ENCODE data around the gene RNASEH2A. TPM values are rescaled to one million over a fixed set of nuclear protein-coding genes. Genes with fewer than 3 reads are reported as not detected.

The RNASEH2A gene
- total and polyA plus RNA-seq, 2 of the 13 experiments (the other 11 are each of a cell fraction or from before 2014, with no cell fraction given), result 25.1 to 35.8 TPM

DNA sequence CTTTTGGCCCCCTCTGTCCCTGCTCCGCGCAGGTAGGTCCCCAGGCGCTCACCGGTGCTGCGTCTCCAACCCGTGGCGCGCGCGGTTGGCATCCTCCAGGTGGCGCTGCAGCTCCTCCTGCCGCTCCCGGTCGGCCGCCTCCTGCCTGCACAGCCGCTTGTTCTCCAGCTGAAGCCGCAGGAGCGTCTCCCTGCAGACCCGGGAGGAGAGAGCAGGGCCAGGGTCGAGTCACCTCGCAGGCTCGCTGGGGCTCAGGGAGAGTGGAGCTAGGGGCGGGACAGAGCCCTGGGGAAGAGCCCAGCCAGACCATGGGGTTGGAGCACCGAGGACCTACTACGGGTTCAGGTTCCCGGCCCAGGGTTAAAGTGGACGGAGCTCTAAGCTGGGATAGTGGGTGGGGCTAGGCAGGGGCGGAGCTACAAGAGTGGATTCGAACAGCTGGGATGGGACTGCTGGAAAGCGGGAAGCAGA is 40.3 kb upstream of the RNASEH2A start (continued):
- TF ChIP-seq, protein P1, sequence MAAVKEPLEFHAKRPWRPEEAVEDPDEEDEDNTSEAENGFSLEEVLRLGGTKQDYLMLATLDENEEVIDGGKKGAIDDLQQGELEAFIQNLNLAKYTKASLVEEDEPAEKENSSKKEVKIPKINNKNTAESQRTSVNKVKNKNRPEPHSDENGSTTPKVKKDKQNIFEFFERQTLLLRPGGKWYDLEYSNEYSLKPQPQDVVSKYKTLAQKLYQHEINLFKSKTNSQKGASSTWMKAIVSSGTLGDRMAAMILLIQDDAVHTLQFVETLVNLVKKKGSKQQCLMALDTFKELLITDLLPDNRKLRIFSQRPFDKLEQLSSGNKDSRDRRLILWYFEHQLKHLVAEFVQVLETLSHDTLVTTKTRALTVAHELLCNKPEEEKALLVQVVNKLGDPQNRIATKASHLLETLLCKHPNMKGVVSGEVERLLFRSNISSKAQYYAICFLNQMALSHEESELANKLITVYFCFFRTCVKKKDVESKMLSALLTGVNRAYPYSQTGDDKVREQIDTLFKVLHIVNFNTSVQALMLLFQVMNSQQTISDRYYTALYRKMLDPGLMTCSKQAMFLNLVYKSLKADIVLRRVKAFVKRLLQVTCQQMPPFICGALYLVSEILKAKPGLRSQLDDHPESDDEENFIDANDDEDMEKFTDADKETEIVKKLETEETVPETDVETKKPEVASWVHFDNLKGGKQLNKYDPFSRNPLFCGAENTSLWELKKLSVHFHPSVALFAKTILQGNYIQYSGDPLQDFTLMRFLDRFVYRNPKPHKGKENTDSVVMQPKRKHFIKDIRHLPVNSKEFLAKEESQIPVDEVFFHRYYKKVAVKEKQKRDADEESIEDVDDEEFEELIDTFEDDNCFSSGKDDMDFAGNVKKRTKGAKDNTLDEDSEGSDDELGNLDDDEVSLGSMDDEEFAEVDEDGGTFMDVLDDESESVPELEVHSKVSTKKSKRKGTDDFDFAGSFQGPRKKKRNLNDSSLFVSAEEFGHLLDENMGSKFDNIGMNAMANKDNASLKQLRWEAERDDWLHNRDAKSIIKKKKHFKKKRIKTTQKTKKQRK (IDR thresholded peaks at IDR 0.05; ENCODE audit: low read length), result no peak
- TF ChIP-seq ESRRA (CRISPR knock-in tag; IDR thresholded peaks at IDR 0.05; ENCODE audit: low read depth) (0 out of 2 replicates have a peak, but pooled peaks have one; percentile 32), ISL2 (CRISPR knock-in tag; IDR thresholded peaks at IDR 0.05) (no peak), ZNF160 (CRISPR knock-in tag; IDR thresholded peaks at IDR 0.05) (no peak), ZNF460 (CRISPR knock-in tag; IDR thresholded peaks at IDR 0.05; ENCODE audit: borderline replicate concordance) (no peak), ZNF678 (CRISPR knock-in tag; IDR thresholded peaks at IDR 0.05) (no peak), SALL2 (CRISPR knock-in tag; IDR thresholded peaks at IDR 0.05) (0 out of 2 replicates have a peak, but pooled peaks have one; percentile 22), SCMH1 (CRISPR knock-in tag; IDR thresholded peaks at IDR 0.05; ENCODE audit: borderline replicate concordance) (no peak), FOXJ3 (CRISPR knock-in tag; IDR thresholded peaks at IDR 0.05; ENCODE audit: borderline replicate concordance) (no peak), ZNF552 (CRISPR knock-in tag; IDR thresholded peaks at IDR 0.05; ENCODE audit: borderline replicate concordance) (no peak), CCAR2 (optimal IDR thresholded peaks at IDR 0.05; ENCODE audit: low read depth, low read length) (no peak), ZNF878 (CRISPR knock-in tag; IDR thresholded peaks at IDR 0.05) (no peak), NONO (IDR thresholded peaks at IDR 0.05) (no peak), NONO (CRISPR knock-in tag; conservative IDR thresholded peaks at IDR 0.05) (peak; percentile 92), MAFF (IDR thresholded peaks at IDR 0.05; ENCODE audit: low read depth, low read length) (no peak)
- TF ChIP-seq, protein P2, sequence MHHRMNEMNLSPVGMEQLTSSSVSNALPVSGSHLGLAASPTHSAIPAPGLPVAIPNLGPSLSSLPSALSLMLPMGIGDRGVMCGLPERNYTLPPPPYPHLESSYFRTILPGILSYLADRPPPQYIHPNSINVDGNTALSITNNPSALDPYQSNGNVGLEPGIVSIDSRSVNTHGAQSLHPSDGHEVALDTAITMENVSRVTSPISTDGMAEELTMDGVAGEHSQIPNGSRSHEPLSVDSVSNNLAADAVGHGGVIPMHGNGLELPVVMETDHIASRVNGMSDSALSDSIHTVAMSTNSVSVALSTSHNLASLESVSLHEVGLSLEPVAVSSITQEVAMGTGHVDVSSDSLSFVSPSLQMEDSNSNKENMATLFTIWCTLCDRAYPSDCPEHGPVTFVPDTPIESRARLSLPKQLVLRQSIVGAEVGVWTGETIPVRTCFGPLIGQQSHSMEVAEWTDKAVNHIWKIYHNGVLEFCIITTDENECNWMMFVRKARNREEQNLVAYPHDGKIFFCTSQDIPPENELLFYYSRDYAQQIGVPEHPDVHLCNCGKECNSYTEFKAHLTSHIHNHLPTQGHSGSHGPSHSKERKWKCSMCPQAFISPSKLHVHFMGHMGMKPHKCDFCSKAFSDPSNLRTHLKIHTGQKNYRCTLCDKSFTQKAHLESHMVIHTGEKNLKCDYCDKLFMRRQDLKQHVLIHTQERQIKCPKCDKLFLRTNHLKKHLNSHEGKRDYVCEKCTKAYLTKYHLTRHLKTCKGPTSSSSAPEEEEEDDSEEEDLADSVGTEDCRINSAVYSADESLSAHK (CRISPR knock-in tag; IDR thresholded peaks at IDR 0.05; ENCODE audit: borderline replicate concordance), result no peak
- TF ChIP-seq, protein P3, sequence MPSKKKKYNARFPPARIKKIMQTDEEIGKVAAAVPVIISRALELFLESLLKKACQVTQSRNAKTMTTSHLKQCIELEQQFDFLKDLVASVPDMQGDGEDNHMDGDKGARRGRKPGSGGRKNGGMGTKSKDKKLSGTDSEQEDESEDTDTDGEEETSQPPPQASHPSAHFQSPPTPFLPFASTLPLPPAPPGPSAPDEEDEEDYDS (CRISPR knock-in tag; IDR thresholded peaks at IDR 0.05), result no peak; the same call in 1 of the 2 replicates
- TF ChIP-seq, protein P4, sequence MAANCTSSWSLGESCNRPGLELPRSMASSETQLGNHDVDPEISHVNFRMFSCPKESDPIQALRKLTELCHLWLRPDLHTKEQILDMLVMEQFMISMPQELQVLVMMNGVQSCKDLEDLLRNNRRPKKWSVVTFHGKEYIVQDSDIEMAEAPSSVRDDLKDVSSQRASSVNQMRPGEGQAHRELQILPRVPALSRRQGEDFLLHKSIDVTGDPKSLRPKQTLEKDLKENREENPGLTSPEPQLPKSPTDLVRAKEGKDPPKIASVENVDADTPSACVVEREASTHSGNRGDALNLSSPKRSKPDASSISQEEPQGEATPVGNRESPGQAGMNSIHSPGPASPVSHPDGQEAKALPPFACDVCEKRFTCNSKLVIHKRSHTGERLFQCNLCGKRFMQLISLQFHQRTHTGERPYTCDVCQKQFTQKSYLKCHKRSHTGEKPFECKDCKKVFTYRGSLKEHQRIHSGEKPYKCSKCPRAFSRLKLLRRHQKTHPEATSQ (CRISPR knock-in tag; IDR thresholded peaks at IDR 0.05; ENCODE audit: borderline replicate concordance), result no peak
- TF ChIP-seq, protein P5, sequence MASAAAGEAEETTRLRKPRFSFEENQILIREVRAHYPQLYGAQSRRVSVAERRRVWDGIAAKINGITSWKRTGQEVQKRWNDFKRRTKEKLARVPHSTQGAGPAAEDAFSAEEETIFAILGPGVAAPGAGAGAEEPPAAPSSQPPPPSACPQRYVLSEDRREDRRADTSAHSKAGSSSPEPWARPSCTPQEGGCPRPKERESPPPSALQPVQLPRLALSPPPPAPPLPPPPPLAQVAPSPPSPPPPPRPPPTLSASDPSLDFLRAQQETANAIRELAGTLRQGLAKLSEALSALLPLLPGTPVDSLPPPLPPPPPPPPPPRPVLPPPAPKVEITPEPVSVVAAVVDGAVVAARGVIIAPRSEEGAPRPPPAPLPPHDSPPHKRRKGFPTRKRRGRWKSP (CRISPR knock-in tag; IDR thresholded peaks at IDR 0.05), result 0 out of 2 replicates have a peak, but pooled peaks have one; percentile 34
- TF ChIP-seq, protein P6, sequence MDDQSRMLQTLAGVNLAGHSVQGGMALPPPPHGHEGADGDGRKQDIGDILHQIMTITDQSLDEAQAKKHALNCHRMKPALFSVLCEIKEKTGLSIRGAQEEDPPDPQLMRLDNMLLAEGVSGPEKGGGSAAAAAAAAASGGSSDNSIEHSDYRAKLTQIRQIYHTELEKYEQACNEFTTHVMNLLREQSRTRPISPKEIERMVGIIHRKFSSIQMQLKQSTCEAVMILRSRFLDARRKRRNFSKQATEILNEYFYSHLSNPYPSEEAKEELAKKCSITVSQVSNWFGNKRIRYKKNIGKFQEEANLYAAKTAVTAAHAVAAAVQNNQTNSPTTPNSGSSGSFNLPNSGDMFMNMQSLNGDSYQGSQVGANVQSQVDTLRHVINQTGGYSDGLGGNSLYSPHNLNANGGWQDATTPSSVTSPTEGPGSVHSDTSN (CRISPR knock-in tag; IDR thresholded peaks at IDR 0.05; ENCODE audit: borderline replicate concordance), result no peak
